ENCODE results near the gene TUSC2. TPM values are rescaled to one million over a fixed set of nuclear protein-coding genes. Genes with fewer than 3 reads are reported as not detected.

The TUSC2 gene
- total and polyA plus RNA-seq, 2 of the 13 experiments (the other 11 are each of a cell fraction or from before 2014, with no cell fraction given) = 36.7 to 39.1 TPM

- TF ChIP-seq HMG20B (CRISPR knock-in tag; conservative IDR thresholded peaks at IDR 0.05) = no peak
- TF ChIP-seq AHR (CRISPR knock-in tag; IDR thresholded peaks at IDR 0.05) = no peak
- TF ChIP-seq ZMYM4 (CRISPR knock-in tag; IDR thresholded peaks at IDR 0.05) = peak; percentile 53; the same call in 1 of the 2 replicates
- 0 out of 2 replicates have a peak, but pooled peaks have one; percentile 13 for TF ChIP-seq BCL6 (CRISPR knock-in tag; IDR thresholded peaks at IDR 0.05)
- TF ChIP-seq PRDM10 (CRISPR knock-in tag; IDR thresholded peaks at IDR 0.05; ENCODE audit: low read depth) = peak; percentile 82; the same call in 1 of the 2 replicates
- TF ChIP-seq HNF4A (CRISPR knock-in tag; IDR thresholded peaks at IDR 0.05) = peak; percentile 39; the same call in 1 of the 2 replicates
- no peak for TF ChIP-seq ZNF567 (CRISPR knock-in tag; IDR thresholded peaks at IDR 0.05; ENCODE audit: borderline replicate concordance)
- peak; percentile 46 for TF ChIP-seq MED1 (CRISPR knock-in tag; IDR thresholded peaks at IDR 0.05)
- no peak for TF ChIP-seq SMAD9 (CRISPR knock-in tag; IDR thresholded peaks at IDR 0.05)
- no peak for TF ChIP-seq ZNF512B (CRISPR knock-in tag; IDR thresholded peaks at IDR 0.05; ENCODE audit: borderline replicate concordance)
- TF ChIP-seq PRDM4 (CRISPR knock-in tag; IDR thresholded peaks at IDR 0.05; ENCODE audit: borderline replicate concordance) = no peak; the same call in 1 of the 2 replicates
- peak; percentile 72; the same call in 1 of the 2 replicates for TF ChIP-seq SIN3A (IDR thresholded peaks at IDR 0.05; ENCODE audit: borderline replicate concordance, low read depth, low read length)
- TF ChIP-seq ZNF362 (CRISPR knock-in tag; IDR thresholded peaks at IDR 0.05; ENCODE audit: borderline replicate concordance) = 0 out of 2 replicates have a peak, but pooled peaks have one; percentile 47
- peak; percentile 88 for TF ChIP-seq ZFP82 (CRISPR knock-in tag; IDR thresholded peaks at IDR 0.05; ENCODE audit: borderline replicate concordance)
- no peak for TF ChIP-seq MTA1 (CRISPR knock-in tag; IDR thresholded peaks at IDR 0.05; ENCODE audit: borderline replicate concordance)
- peak; percentile 34; the same call in 1 of the 2 replicates for TF ChIP-seq ZNF331 (CRISPR knock-in tag; IDR thresholded peaks at IDR 0.05)
- peak; percentile 83 for TF ChIP-seq HDAC1 (CRISPR knock-in tag; IDR thresholded peaks at IDR 0.05)
- no peak for TF ChIP-seq PAWR (CRISPR knock-in tag; IDR thresholded peaks at IDR 0.05; ENCODE audit: borderline replicate concordance)
Measured at GRCh38 chr3:50303013-50303815, 24.8 kb downstream of the TUSC2 start, which contains the start of gene HYAL1 (continued).

Data from HepG2 (cell line).